SJSA1 (cell line): ENCODE results near the gene STX1A. TPM values are rescaled to one million over a fixed set of nuclear protein-coding genes. Genes with fewer than 3 reads are reported as not detected.
"Not testable (repeated sequence)": the region's sequence is repeated elsewhere in the genome, so short reads cannot be mapped to it uniquely, and the experiment has no call there.

Source experiments
- DNase-seq, 2 experiments: peaks; one replicate each; pipeline ENCODE4 v3.0.0-alpha.2; 2015 to 2020; ENCODE audit warnings: low spot score in 2 of 2, low read depth in 1 of 2
- H3K27ac ChIP-seq: fragments of 250-450 bp; sonication (Bioruptor Pico); 2 replicates; pipeline ENCODE4 v1.5.1; 2020; ENCODE audit warnings: mild to moderate bottlenecking, moderate library complexity
- H3K27me3 ChIP-seq: fragments of 250-450 bp; sonication (Bioruptor Pico); replicated peaks from 2 replicates; pipeline ENCODE4 v1.5.1; 2020; ENCODE audit warnings: mild to moderate bottlenecking, moderate library complexity
- H3K36me3 ChIP-seq: fragments of 250-450 bp; sonication (Bioruptor Pico); 2 replicates; pipeline ENCODE4 v1.5.1; 2020; ENCODE audit warnings: mild to moderate bottlenecking
- H3K4me1 ChIP-seq: fragments of 250-450 bp; sonication (Bioruptor Pico); replicated peaks from 2 replicates; pipeline ENCODE4 v1.6.1; 2021; ENCODE audit warnings: mild to moderate bottlenecking
- H3K4me3 ChIP-seq: fragments of 250-450 bp; sonication (Bioruptor Pico); 2 replicates; pipeline ENCODE4 v1.5.1; 2020; ENCODE audit warnings: mild to moderate bottlenecking
- H3K9me3 ChIP-seq: fragments of 250-450 bp; sonication (Bioruptor Pico); replicated peaks from 2 replicates; pipeline ENCODE4 v1.5.1; 2020; ENCODE audit warnings: mild to moderate bottlenecking
- total RNA-seq: library from RNA; depleted of rRNA; stranded (reverse); fragments of >200 nt; shearing (Covaris generic); gene quantifications from 2 replicates; pipeline ENCODE4 v1.2.3, GENCODE V29; 2014

Gene STX1A
- total RNA-seq, 1 experiment from 2014 or later = 8.8 TPM

DNA sequence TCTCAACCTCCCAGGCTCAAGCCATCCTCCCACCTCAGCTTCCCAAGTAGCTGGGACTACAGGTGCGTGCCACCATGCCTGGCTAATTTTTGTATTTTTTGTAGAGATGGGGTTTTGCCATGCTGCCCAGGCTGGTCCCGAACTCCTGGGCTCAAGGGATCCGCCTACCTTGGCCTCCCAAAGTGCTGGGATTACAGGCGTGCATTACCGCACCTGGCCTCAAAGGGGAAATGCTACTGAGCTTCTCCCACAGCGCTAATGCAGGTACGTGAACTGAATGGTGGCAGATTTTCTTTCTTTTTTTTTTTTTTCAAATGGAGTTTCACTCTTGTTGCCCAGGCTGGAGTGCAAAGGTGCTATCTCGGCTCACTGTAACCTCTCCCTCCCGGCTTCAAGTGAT lies 43.4 kb downstream of the STX1A start:
- H3K36me3 ChIP-seq = peaks cover 22% of the 10 kb centered on the region
- H3K4me1 ChIP-seq, H3K27me3 ChIP-seq, H3K4me3 ChIP-seq, DNase-seq, H3K27ac ChIP-seq, H3K9me3 ChIP-seq: not testable (repeated sequence)

DNA sequence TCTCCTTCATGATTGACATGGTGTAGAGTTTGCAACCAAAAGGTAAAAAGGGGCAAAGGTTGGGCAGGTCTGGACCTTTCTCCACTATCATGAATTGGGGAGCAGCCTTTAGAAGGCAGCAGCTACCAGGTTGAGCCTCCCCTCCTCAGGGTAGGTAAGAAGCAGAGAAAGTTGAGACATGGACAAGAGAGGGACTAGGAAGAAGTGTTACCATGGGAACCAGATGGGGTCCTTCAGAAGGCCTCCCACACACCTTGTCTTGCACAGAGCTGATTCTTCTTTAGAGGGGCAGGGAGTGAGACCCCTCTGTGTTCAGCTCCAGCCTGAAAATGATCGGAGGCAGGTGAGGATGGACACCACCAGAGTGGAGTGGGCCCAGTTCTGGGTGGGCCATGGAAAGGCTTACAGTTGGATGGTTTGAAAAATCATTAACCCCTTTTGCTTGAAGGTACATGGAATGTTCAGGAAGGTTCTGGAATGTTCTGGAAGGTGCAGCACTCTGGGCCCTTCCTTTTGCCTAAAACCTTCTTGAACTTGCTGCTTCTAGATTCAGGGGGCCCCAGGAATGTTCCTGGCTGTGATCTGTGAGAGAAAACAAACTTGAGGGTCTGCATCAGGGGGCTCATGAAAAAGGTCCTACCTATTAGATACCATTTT lies 44.9 kb downstream of the STX1A start:
- no peak for DNase-seq
- Histone ChIP-seq H3K27me3 (no peaks in the 10 kb centered on the region), H3K36me3 (peaks cover 18% of the 10 kb centered on the region), H3K9me3 (no peaks in the 10 kb centered on the region), H3K4me3 (no peak overlapping the region), H3K4me1 (no peaks in the 10 kb centered on the region), H3K27ac (no peak overlapping the region)

DNA sequence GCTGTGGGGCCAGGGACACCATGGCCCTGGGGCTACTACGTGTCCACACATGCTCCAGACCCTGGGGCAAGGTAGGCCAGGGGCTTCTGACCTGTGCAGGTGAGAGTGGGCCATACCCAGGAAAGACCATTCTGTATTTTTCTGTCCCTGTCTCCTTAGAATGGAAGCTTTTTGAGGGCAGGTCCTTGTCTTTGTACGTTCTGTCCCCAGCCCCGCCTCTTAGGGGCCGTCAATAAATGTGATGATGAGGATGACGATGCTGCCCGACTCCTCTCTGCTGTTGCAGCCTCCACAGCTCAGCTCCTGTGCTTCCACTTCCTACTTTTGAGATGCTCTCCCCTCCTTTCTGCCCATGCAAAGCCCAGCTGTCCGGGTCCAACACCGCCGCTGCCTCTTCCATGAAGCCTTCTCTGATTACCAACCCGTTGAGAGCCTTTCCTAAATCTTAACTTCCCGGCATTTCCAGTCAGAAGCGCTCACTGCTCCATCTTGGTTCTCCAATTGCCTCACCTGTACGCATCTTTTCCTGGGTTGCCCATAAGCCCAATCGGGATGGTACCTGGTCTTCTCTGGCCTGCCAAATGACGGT lies 47.5 kb downstream of the STX1A start:
- no peak overlapping the region for H3K27ac ChIP-seq
- H3K9me3 ChIP-seq = no peaks in the 10 kb centered on the region
- H3K36me3 ChIP-seq = no peaks in the 10 kb centered on the region; the same call in 1 of the 2 replicates
- peaks cover 10% of the 10 kb centered on the region for H3K4me1 ChIP-seq
- no peak for DNase-seq
- no peaks in the 10 kb centered on the region for H3K27me3 ChIP-seq
- H3K4me3 ChIP-seq = no peak overlapping the region

DNA sequence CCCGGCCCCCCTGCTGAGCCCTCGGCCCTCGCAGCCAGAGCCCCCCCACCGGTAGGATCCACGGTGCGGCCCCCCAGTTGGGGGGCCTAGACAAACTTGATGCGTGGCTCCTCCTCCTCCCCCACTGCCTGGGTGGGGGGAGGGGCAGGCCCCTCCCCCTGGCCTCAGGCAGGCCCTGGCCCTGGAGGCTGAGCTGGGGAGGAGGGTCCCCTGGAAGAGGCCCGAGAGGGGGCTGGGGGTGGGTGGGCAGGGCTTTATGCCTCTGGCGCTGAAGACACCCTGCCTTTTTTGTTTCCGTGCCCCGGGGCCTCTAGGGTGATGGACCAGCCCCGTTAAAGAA lies 48.2 kb downstream of the STX1A start:
- DNase-seq = no peak
- H3K4me1 ChIP-seq = peaks cover 10% of the 10 kb centered on the region

DNA sequence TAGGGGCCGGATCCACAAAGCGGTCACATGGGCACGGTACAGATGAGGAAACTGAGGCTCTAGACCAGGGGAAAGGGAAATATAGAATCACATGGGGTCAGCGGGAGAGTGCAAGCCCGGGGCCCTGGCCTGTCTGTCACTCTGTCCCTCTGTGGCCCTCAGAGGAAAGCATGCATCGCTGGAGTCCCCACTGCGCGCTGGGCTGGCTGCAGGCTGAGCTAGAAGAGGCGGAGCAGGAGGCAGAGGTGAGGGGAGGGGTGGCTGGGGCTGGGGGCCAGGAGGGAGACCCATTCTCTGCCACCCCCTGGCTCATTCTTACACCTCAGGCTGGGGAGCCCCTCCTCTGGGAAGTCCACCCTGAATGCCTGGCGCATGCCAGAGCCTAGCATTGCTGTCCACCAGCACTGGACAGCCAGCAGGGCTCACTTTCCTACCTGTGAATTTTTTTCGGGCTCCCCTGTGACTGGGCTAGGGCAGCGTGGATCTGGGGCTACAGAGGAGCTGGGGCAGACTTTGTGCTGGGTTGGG lies 49.5 kb downstream of the STX1A start:
- H3K27ac ChIP-seq = no peak overlapping the region
- no peak for DNase-seq
- H3K4me3 ChIP-seq = no peak overlapping the region
- H3K27me3 ChIP-seq = no peaks in the 10 kb centered on the region
- no peaks in the 10 kb centered on the region for H3K9me3 ChIP-seq
- H3K4me1 ChIP-seq = peaks cover 13% of the 10 kb centered on the region
- H3K36me3 ChIP-seq = no peaks in the 10 kb centered on the region; the same call in 1 of the 2 replicates

More for the DNA sequence above, 48.2 kb downstream of the STX1A start:
- Histone ChIP-seq H3K36me3 (no peaks in the 10 kb centered on the region; the same call in 1 of the 2 replicates), H3K27ac (no peak overlapping the region), H3K27me3 (no peaks in the 10 kb centered on the region), H3K9me3 (no peaks in the 10 kb centered on the region), H3K4me3 (no peak overlapping the region)

DNA sequence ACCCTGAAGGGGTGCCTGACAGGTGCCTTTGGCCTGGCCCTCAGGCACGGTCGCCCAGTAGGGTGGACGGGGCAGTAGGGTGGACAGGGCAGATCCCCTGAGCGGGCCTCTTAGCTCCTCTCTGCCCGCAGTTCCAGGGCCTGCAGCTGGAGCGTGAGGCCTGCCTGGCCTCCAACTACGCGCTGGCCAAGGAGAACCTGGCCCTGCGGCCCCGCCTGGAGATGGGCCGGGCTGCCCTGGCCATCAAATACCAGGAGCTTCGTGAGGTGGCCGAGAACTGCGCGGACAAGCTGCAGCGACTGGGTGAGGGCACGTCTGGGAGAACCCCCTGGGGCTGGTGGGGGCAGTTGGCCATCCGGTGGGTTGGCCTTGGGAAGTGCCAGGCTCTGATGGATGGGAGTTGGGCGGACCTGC lies 50.2 kb downstream of the STX1A start:
- Histone ChIP-seq H3K27me3 (no peaks in the 10 kb centered on the region), H3K36me3 (no peaks in the 10 kb centered on the region; the same call in 1 of the 2 replicates), H3K4me1 (peaks cover 13% of the 10 kb centered on the region), H3K27ac (no peak overlapping the region), H3K4me3 (no peak overlapping the region), H3K9me3 (no peaks in the 10 kb centered on the region)
- DNase-seq = no peak

DNA sequence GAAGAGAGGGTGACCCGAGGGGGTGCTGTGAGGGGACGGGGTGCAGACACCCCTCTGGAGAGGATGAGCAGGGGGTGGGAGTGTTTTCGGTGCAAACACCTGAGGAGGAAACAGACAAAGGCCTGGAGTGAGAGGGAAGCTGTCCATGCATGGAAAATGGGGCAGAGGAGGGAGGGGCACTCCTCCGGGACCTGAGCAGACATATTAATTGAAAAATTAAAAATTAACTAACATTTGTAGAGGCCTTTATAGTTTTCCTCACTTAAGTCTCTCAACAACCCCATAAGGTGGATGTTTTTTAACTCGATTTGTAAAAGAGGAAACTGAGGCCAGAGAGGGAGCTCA lies 50.6 kb downstream of the STX1A start:
- no peak overlapping the region for H3K27ac ChIP-seq
- no peaks in the 10 kb centered on the region for H3K9me3 ChIP-seq
- H3K4me3 ChIP-seq = no peak overlapping the region
- H3K27me3 ChIP-seq = no peaks in the 10 kb centered on the region
- no peaks in the 10 kb centered on the region; the same call in 1 of the 2 replicates for H3K36me3 ChIP-seq
- no peak for DNase-seq
- peaks cover 13% of the 10 kb centered on the region for H3K4me1 ChIP-seq

DNA sequence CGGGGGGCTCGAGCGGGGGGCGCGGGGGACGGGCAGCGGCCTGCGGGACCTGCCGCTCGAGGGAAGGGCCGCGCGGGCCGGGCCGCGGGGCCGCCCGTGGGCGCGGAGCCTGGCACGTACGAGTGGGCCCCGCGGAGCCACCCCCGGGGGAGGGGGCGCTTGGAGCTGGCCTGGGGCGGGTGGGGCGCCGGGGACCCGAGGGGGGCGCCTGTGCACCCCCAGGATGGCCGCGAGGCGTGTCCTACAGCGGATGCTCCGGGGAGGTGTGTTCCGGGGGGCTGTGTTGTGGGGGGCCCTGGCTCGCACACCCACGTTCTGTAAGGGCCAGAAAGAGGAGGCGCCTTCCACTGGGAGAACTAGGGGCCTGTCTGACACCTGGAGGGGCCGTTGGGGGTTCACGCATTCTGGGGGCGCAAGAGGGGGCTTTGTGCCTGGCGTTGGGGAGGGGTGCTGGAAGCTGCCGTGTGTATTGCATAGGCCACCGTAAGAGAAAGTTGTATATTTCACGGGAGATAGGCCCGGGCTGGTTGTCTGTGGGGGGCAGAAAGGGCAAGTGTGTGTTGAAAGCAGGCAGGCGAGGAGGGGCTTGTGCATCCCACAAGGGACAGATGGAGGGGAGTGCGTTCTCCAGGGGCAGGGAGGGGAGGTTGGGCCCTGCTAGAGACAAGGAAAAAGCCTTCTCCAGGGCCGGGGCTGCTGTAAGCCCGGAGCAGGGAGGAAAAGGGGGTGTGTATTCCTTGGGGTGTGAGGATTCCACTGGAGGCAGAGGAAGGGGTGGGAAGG lies 51.2 kb downstream of the STX1A start:
- Histone ChIP-seq H3K36me3 (no peaks in the 10 kb centered on the region; the same call in 1 of the 2 replicates), H3K9me3 (no peaks in the 10 kb centered on the region), H3K4me3 (peak overlapping the region; percentile 65), H3K27ac (no peak overlapping the region), H3K4me1 (peaks cover 13% of the 10 kb centered on the region), H3K27me3 (no peaks in the 10 kb centered on the region)
- DNase-seq = no peak

DNA sequence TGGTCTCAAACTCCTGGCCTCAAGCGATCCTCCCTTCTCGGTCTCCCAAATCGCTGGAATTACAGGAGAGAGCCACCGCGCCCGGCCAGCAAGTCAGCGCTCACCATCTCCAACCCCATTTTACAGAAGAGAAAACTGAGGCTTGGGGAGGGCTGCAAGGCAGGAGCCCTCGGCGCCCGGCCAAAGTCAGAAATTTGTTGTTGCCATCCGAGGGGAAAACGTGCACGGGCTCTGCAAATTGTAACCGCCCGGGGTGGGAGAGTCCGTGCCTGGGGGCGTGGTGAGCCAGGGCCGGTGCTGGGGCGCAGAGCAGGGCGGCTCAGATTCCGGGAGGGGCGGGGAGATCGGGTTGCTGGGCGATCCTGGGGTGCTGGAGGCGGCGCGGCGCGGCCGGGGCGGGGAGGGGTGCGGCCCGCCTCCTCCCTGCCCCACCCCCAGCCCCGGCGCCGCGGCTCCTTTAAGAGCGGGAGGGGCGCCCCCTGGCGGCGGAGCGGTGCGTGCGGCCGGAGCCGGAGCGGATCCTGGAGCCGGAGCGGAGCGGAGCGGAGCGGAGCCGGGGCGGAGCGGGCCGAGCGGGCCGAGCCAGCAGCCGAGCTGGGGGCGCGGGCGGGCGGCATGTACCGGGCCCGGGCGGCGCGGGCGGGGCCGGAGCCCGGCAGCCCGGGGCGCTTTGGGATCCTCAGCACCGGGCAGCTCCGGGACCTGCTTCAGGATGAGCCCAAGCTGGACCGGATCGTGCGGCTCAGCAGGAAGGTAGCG lies 51.9 kb downstream of the STX1A start, which contains the start of gene VPS37D:
Gene VPS37D (plus strand): TSS at position 488 of the 759 bp plus-strand sequence. CDS start 128 bp downstream, at position 616.
- Histone ChIP-seq H3K27ac (no peak within 1 kb of the TSS), H3K27me3 (no peaks in the 10 kb centered on the region)

DNA sequence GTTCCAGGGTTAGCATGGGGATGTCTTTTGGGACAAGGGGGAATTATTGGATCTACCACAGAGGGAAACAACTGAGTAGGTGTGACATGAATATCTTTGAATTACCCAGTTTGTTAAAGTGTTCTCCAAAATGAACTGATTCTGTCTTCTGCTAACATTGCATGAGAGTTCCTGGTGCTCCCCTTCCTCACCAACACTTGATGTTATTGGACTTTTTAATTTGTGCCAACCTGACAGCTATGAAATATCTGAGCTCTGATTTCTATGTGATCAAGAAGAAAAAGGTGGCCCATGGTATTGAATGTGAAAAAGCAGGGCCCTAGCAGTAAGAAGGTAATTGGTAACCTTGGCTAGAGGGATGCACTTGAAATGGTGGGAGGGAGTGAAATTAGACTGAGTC lies 56.4 kb downstream of the STX1A start:
- Histone ChIP-seq H3K4me3 (no peak overlapping the region), H3K27ac (no peak overlapping the region)

More for the DNA sequence above, 51.9 kb downstream of the STX1A start, which contains the start of gene VPS37D:
- peak; percentile 87 for DNase-seq
- H3K36me3 ChIP-seq = no peaks in the 10 kb centered on the region; the same call in 1 of the 2 replicates
- peaks cover 5% of the 10 kb centered on the region; the same call in 1 of the 2 replicates for H3K9me3 ChIP-seq
- H3K4me3 ChIP-seq = peak within 1 kb of the TSS; percentile 65
- H3K4me1 ChIP-seq = peaks cover 13% of the 10 kb centered on the region

DNA sequence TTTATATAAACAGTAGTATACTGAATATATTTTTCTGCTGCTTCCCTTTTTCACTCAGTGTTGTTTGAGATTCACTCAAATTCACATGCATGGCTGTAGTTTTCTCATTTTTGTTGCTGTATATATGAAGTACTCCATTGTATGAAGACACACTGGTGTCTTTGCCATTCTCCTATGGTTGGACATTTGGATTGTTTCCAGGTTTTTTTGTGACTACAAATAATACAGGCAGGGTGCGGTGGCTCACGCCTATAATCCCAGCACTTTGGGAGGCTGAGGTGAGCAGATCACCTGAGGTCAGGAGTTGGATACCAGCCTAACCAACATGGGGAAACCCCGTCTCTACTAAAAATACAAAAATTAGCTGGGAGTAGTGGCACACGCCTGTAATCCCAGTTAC lies 58.9 kb downstream of the STX1A start:
- not testable (repeated sequence) for H3K27ac ChIP-seq, H3K27me3 ChIP-seq, H3K4me1 ChIP-seq, H3K9me3 ChIP-seq, H3K4me3 ChIP-seq, H3K36me3 ChIP-seq, DNase-seq

More for the DNA sequence above, 56.4 kb downstream of the STX1A start:
- no peak for DNase-seq
- Histone ChIP-seq H3K4me1 (0 out of 2 replicates have a peak, but pooled peaks cover 6% of the 10 kb centered on the region), H3K36me3 (no peaks in the 10 kb centered on the region; the same call in 1 of the 2 replicates), H3K9me3 (peaks cover 5% of the 10 kb centered on the region; the same call in 1 of the 2 replicates), H3K27me3 (peaks cover 4% of the 10 kb centered on the region; the same call in 1 of the 2 replicates)

DNA sequence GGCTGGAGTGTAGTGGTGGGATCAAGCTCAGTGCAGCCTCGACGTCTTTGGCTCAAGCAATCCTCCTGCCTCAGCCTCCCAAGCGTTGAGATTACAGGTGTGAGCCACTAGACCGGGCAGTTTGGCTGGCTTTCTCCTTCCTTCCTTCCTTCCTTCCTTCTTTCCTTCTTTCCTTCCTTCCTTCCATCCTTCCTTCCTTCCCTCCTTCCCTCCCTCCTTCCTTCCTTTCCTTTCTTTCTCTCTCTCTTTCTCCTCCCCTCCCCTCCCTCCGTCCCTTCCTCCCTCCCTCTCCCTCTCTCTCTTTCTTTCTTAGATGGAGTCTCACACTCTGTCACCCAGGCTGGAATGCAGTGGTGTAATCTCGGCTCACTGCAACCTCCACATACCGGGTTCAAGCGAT lies 59.5 kb downstream of the STX1A start:
- Histone ChIP-seq H3K4me3 (no peak overlapping the region), H3K4me1 (no peaks in the 10 kb centered on the region), H3K36me3 (no peaks in the 10 kb centered on the region), H3K9me3 (peaks cover 5% of the 10 kb centered on the region; the same call in 1 of the 2 replicates), H3K27ac (no peak overlapping the region), H3K27me3 (peaks cover 4% of the 10 kb centered on the region)
- DNase-seq = no peak

DNA sequence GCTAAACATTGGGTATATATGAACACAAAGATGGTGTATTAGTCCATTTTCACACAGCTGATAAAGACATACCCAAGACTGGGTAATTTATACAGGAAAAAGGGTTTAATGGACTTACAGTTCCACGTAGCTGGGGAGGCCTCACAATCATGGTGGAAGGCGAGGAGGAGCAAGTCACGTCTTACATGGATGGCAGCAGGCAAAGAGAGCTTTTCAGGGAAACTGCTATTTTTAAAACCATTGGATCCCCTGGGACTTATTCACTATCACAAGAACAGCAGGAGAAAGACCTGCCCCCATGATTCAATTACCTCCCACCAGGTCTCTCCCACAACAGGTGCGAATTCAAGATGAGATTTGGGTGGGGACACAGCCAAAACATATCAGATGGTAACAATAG lies 64.2 kb downstream of the STX1A start:
- not testable (repeated sequence) for DNase-seq, H3K27me3 ChIP-seq, H3K9me3 ChIP-seq, H3K27ac ChIP-seq, H3K36me3 ChIP-seq, H3K4me3 ChIP-seq, H3K4me1 ChIP-seq
